ENCODE measurements around the gene VAMP2. TPM values are rescaled to one million over a fixed set of nuclear protein-coding genes. Genes with fewer than 3 reads are reported as not detected.

VAMP2 gene
- total and polyA plus RNA-seq, 9 of the 15 experiments (the other 6 are each of a cell fraction or from before 2014, with no cell fraction given): 2.3 to 31.8 (median 6.0) TPM

- TF ChIP-seq ZNF589 (CRISPR knock-in tag; IDR thresholded peaks at IDR 0.05; ENCODE audit: low read depth) (no peak), SRSF7 (optimal IDR thresholded peaks at IDR 0.05; ENCODE audit: low read depth, low read length) (no peak), NRF1 (conservative IDR thresholded peaks at IDR 0.05 in 1 of 2, IDR thresholded peaks at IDR 0.05 in 1 of 2) (no peak), MLX (CRISPR knock-in tag; conservative IDR thresholded peaks at IDR 0.05) (peak; percentile 79 to 97; a peak in 3 of 4 replicates), ZBTB17 (CRISPR knock-in tag; IDR thresholded peaks at IDR 0.05) (peak; percentile 94), SMARCE1 (IDR thresholded peaks at IDR 0.05) (peak; percentile 85), THAP7 (CRISPR knock-in tag; IDR thresholded peaks at IDR 0.05) (peak; percentile 92), ZNF780A (CRISPR knock-in tag; IDR thresholded peaks at IDR 0.05) (peak; percentile 94), DPF2 (IDR thresholded peaks at IDR 0.05) (peak; percentile 90), PPARD (CRISPR knock-in tag; IDR thresholded peaks at IDR 0.05) (no peak), TAF15 (IDR thresholded peaks at IDR 0.05; ENCODE audit: low read depth, low read length) (no peak), ZNF3 (CRISPR knock-in tag; IDR thresholded peaks at IDR 0.05) (peak; percentile 88), POLR2AphosphoS5 (IDR thresholded peaks at IDR 0.05; ENCODE audit: control insufficient read depth, insufficient read depth, low read depth, low read length) (peak; percentile 100), IRF9 (tag; IDR thresholded peaks at IDR 0.05) (peak; percentile 65), HDAC3 (IDR thresholded peaks at IDR 0.05; ENCODE audit: borderline replicate concordance, partially characterized antibody) (peak; percentile 89), MTA1 (IDR thresholded peaks at IDR 0.05; ENCODE audit: borderline replicate concordance) (peak; percentile 95)
- TF ChIP-seq, protein P1, sequence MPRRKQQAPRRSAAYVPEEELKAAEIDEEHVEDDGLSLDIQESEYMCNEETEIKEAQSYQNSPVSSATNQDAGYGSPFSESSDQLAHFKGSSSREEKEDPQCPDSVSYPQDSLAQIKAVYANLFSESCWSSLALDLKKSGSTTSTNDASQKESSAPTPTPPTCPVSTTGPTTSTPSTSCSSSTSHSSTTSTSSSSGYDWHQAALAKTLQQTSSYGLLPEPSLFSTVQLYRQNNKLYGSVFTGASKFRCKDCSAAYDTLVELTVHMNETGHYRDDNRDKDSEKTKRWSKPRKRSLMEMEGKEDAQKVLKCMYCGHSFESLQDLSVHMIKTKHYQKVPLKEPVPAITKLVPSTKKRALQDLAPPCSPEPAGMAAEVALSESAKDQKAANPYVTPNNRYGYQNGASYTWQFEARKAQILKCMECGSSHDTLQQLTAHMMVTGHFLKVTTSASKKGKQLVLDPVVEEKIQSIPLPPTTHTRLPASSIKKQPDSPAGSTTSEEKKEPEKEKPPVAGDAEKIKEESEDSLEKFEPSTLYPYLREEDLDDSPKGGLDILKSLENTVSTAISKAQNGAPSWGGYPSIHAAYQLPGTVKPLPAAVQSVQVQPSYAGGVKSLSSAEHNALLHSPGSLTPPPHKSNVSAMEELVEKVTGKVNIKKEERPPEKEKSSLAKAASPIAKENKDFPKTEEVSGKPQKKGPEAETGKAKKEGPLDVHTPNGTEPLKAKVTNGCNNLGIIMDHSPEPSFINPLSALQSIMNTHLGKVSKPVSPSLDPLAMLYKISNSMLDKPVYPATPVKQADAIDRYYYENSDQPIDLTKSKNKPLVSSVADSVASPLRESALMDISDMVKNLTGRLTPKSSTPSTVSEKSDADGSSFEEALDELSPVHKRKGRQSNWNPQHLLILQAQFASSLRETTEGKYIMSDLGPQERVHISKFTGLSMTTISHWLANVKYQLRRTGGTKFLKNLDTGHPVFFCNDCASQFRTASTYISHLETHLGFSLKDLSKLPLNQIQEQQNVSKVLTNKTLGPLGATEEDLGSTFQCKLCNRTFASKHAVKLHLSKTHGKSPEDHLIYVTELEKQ (CRISPR knock-in tag; IDR thresholded peaks at IDR 0.05): 0 out of 2 replicates have a peak, but pooled peaks have one; percentile 58
- TF ChIP-seq, protein P2, sequence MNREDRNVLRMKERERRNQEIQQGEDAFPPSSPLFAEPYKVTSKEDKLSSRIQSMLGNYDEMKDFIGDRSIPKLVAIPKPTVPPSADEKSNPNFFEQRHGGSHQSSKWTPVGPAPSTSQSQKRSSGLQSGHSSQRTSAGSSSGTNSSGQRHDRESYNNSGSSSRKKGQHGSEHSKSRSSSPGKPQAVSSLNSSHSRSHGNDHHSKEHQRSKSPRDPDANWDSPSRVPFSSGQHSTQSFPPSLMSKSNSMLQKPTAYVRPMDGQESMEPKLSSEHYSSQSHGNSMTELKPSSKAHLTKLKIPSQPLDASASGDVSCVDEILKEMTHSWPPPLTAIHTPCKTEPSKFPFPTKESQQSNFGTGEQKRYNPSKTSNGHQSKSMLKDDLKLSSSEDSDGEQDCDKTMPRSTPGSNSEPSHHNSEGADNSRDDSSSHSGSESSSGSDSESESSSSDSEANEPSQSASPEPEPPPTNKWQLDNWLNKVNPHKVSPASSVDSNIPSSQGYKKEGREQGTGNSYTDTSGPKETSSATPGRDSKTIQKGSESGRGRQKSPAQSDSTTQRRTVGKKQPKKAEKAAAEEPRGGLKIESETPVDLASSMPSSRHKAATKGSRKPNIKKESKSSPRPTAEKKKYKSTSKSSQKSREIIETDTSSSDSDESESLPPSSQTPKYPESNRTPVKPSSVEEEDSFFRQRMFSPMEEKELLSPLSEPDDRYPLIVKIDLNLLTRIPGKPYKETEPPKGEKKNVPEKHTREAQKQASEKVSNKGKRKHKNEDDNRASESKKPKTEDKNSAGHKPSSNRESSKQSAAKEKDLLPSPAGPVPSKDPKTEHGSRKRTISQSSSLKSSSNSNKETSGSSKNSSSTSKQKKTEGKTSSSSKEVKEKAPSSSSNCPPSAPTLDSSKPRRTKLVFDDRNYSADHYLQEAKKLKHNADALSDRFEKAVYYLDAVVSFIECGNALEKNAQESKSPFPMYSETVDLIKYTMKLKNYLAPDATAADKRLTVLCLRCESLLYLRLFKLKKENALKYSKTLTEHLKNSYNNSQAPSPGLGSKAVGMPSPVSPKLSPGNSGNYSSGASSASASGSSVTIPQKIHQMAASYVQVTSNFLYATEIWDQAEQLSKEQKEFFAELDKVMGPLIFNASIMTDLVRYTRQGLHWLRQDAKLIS (CRISPR knock-in tag; IDR thresholded peaks at IDR 0.05): peak; percentile 99
Measured at GRCh38 chr17:8173056-8173870, 10.5 kb upstream of the VAMP2 start (continued).
